Measurements from ENCODE around the gene PTRH2. TPM values are rescaled to one million over a fixed set of nuclear protein-coding genes. Genes with fewer than 3 reads are reported as not detected.
A peak's percentile ranks its signal among the peaks of the same experiment; 100 is the strongest.

The PTRH2 gene
- total RNA-seq, 2 experiments from 2014 or later, result 52.7 to 55.2 TPM

- no peak overlapping the region for H3K4me3 Mint-ChIP-seq
- H3K9me3 Mint-ChIP-seq, result no peaks in the 10 kb centered on the region
- no peaks in the 10 kb centered on the region for H3K27me3 Mint-ChIP-seq
- H3K27ac Mint-ChIP-seq, result peak overlapping the region; percentile 57
- no peak for DNase-seq
- H3K4me1 Mint-ChIP-seq, result peaks cover 61% of the 10 kb centered on the region
- peaks cover 54% of the 10 kb centered on the region for H3K36me3 Mint-ChIP-seq
Measured at GRCh38 chr17:59698143-59698542, 9.1 kb downstream of the PTRH2 start.

DNA sequence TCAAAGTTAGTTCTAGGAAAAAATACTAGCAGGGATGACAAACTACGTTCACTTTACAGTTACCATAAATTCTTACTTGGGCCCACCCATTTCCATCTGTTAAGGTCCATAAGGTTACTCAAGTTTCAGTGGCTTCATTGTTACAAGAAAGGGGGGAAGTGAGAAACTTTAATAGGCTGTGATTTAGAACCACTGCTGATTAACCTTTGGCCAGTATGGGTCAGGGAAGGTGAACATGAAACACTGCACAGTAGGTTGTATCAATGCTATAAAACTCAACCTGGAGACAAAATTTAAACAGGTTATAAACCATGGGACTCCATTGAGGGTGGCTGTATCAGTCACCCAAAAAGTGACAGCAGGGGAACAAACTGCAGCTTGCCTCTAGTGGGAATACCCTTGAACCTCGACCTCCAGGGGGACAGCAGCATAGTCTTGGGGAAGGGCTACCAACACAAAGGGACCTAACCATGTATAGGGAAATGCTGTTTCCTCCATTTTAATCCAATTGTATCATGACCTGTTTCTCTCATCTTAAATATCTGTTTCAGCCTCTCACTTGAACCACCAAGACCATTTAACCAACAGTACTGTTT is 10.4 kb downstream of the PTRH2 start:
- H3K9me3 Mint-ChIP-seq, result no peaks in the 10 kb centered on the region
- H3K27me3 Mint-ChIP-seq, result no peaks in the 10 kb centered on the region
- DNase-seq, result no peak
- H3K4me1 Mint-ChIP-seq, result peaks cover 54% of the 10 kb centered on the region
- peaks cover 50% of the 10 kb centered on the region for H3K36me3 Mint-ChIP-seq
- no peak overlapping the region for H3K4me3 Mint-ChIP-seq
- H3K27ac Mint-ChIP-seq, result peak overlapping the region; percentile 59

DNA sequence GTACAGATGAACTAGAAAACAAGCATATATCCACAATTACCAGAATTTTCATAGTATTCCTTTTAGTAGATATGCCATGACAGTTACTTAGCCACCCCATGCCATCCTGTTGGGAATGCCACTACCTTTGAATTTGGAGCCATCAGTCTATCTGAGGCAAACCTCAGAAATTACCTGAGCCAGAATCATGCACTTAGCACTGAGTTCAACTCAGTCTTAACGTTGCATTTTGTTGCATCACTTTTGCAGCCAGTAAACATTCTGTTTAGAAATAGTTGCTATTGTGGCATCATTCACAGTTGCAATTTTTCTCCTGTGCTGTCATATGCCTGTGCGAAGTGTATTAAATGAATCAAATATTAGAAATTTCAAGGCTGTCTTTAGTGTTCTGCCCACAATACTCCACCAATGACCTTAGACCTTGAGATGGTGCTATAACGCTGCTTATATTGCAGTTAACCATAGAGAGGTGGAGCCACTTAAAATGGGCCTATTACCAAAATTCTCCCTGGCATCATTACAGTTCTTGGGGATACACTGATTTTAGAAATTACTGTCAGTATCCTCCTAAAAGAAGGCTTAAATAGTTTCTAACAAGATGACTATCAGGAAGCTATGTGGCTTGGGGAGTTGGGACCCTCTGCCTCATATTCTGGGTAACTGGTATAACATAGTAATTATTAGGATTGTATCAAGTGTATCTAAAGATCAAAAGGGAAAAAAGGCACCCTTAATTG is 11.1 kb downstream of the PTRH2 start:
- Mint-ChIP-seq H3K9me3 (no peaks in the 10 kb centered on the region), H3K4me3 (no peak overlapping the region), H3K4me1 (peaks cover 51% of the 10 kb centered on the region), H3K36me3 (peaks cover 53% of the 10 kb centered on the region), H3K27me3 (no peaks in the 10 kb centered on the region), H3K27ac (peak overlapping the region; percentile 59)
- DNase-seq, result no peak

DNA sequence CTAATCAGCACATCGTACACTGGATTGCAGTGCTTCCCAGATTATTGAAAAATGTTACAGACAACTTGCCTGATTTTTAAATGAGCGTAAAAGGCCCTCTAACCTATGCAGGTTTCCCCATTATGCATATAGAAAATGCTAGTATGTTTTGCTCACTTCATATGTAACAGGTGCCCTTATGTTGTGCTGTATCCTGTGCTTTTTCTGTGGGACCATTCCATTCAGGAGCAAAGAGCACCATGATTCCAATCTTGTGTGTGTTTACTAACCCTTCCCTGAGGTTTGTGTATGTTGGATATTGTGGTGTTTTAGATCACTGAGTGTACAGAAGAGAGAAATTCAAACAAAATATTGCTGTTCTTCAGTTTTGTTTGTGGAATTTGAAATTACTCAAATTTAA is 12.9 kb downstream of the PTRH2 start:
- Mint-ChIP-seq H3K36me3 (peaks cover 43% of the 10 kb centered on the region), H3K4me3 (no peak overlapping the region), H3K4me1 (peaks cover 35% of the 10 kb centered on the region), H3K27ac (no peak overlapping the region), H3K9me3 (no peaks in the 10 kb centered on the region), H3K27me3 (no peaks in the 10 kb centered on the region)
- DNase-seq, result no peak

DNA sequence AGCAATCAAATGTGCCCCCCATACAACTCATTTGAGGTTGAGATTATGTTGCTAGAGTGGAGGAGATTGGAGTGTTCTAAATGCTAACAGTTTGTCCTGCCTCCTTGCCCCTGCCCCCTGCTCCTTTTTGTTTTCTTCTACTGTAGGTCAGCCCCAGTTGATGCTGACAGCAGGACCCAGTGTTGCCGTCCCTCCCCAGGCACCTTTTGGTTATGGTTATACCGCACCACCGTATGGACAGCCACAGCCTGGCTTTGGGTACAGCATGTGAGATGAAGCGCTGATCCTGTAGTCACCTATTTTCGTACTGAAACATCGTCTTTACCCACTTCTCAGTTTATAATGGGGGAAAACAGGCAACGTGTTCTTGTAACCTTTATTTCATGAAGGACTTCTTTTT is 13.6 kb downstream of the PTRH2 start:
- H3K9me3 Mint-ChIP-seq, result no peaks in the 10 kb centered on the region
- H3K36me3 Mint-ChIP-seq, result peaks cover 36% of the 10 kb centered on the region
- H3K4me1 Mint-ChIP-seq, result peaks cover 29% of the 10 kb centered on the region
- no peaks in the 10 kb centered on the region for H3K27me3 Mint-ChIP-seq
- H3K4me3 Mint-ChIP-seq, result no peak overlapping the region
- DNase-seq, result no peak
- H3K27ac Mint-ChIP-seq, result no peak overlapping the region

DNA sequence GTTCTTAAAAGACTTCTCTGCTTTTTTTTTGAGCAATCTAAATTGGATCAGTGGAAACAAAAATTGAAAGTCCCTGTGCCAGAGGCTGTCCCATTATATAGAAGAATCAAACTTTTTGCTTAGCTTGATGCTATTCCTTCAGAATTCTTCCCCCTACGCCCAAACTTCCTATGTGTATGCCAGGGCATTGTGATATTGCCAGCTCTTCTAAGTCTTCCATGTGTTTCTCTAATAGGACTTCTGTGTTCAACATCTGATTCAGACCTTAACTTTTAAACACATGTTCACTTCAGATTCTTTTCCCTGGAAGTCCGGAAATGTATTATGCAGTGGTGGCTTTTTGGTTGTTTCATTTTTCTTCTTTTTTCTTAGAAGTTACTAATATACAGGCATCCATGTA is 18.7 kb downstream of the PTRH2 start:
- H3K9me3 Mint-ChIP-seq, result no peaks in the 10 kb centered on the region
- no peaks in the 10 kb centered on the region for H3K27me3 Mint-ChIP-seq
- peaks cover 9% of the 10 kb centered on the region for H3K4me1 Mint-ChIP-seq
- H3K4me3 Mint-ChIP-seq, result no peak overlapping the region
- DNase-seq, result no peak
- peak overlapping the region; percentile 0 for H3K27ac Mint-ChIP-seq
- H3K36me3 Mint-ChIP-seq, result peaks cover 25% of the 10 kb centered on the region

DNA sequence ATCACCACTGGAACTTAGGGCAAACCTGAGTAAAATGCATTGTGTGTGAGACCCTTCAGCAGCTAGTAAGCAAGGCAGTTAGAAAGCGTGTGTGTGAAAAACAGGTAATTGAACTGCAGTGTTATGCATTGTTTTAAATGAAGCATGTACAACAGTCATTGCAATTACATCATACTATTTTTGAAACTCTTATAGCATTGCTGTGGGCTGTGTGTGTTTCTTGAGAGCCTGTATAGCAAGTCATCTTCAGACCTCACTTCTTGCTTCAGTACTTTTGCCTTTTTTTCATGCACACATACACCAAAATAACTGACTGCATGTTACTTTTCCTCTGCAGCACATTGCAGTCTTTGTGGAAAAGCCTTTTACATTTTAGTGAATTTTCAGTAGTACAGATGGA is 19.2 kb downstream of the PTRH2 start:
- Mint-ChIP-seq H3K4me3 (no peak overlapping the region), H3K36me3 (peaks cover 24% of the 10 kb centered on the region), H3K27ac (peak overlapping the region; percentile 79), H3K9me3 (no peaks in the 10 kb centered on the region), H3K27me3 (no peaks in the 10 kb centered on the region), H3K4me1 (peaks cover 12% of the 10 kb centered on the region)
- DNase-seq, result no peak

- H3K27me3 Mint-ChIP-seq, result no peaks in the 10 kb centered on the region
- H3K9me3 Mint-ChIP-seq, result no peaks in the 10 kb centered on the region
- no peak overlapping the region for H3K4me3 Mint-ChIP-seq
- DNase-seq, result no peak
- peaks cover 9% of the 10 kb centered on the region for H3K4me1 Mint-ChIP-seq
- H3K36me3 Mint-ChIP-seq, result peaks cover 16% of the 10 kb centered on the region
- H3K27ac Mint-ChIP-seq, result no peak overlapping the region
Measured at GRCh38 chr17:59684967-59685366, 22.3 kb downstream of the PTRH2 start.

DNA sequence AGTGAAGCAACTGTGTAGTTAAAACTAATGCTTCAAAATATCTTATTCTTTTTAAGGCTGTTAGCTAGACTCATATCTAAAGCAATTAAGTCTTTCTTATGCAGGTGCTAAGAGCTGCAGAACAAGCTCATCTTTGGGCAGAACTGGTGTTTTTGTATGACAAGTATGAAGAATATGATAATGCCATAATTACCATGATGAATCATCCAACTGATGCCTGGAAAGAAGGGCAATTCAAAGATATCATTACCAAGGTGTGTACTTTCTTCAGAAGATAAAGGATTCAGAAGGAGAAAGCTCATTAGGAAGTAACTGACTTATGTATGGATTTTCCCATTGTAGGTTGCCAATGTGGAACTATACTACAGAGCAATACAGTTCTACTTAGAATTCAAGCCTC is 23.9 kb downstream of the PTRH2 start:
- H3K27me3 Mint-ChIP-seq, result no peaks in the 10 kb centered on the region
- H3K4me1 Mint-ChIP-seq, result peaks cover 9% of the 10 kb centered on the region
- DNase-seq, result no peak
- H3K36me3 Mint-ChIP-seq, result peaks cover 16% of the 10 kb centered on the region
- no peak overlapping the region for H3K27ac Mint-ChIP-seq
- H3K9me3 Mint-ChIP-seq, result no peaks in the 10 kb centered on the region
- H3K4me3 Mint-ChIP-seq, result no peak overlapping the region

GRCh38 chr17:59680314-59680713 is 26.9 kb downstream of the PTRH2 start:
- H3K4me3 Mint-ChIP-seq, result no peak overlapping the region
- peaks cover 3% of the 10 kb centered on the region for H3K4me1 Mint-ChIP-seq
- H3K36me3 Mint-ChIP-seq, result peaks cover 20% of the 10 kb centered on the region
- no peak for DNase-seq
- H3K27me3 Mint-ChIP-seq, result no peaks in the 10 kb centered on the region
- no peak overlapping the region for H3K27ac Mint-ChIP-seq
- no peaks in the 10 kb centered on the region for H3K9me3 Mint-ChIP-seq

DNA sequence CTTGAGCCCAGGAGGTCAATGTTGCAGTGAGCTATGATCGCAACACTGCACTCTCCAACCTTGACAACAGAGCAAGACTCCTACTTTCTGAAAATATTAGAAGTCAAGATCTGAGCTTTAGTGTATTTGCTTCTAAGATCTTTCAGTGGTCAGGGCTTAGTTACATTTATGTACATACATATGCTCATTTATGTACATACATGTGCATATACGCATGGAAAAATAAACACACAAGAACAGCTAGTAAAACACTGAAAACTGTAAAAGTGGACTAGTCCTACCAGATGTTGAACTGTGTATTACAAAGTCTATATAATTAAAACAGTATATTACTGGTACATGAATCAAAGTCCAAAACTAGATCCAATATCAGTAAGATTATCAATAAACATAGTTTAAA is 28.3 kb downstream of the PTRH2 start:
- no peaks in the 10 kb centered on the region for H3K9me3 Mint-ChIP-seq
- DNase-seq, result no peak
- no peak overlapping the region for H3K4me3 Mint-ChIP-seq
- H3K36me3 Mint-ChIP-seq, result peaks cover 13% of the 10 kb centered on the region
- H3K27ac Mint-ChIP-seq, result peak overlapping the region; percentile 29
- no peaks in the 10 kb centered on the region for H3K27me3 Mint-ChIP-seq
- peaks cover 3% of the 10 kb centered on the region for H3K4me1 Mint-ChIP-seq

- H3K27me3 Mint-ChIP-seq, result no peaks in the 10 kb centered on the region
- no peak overlapping the region for H3K4me3 Mint-ChIP-seq
- DNase-seq, result no peak
- H3K9me3 Mint-ChIP-seq, result no peaks in the 10 kb centered on the region
- H3K4me1 Mint-ChIP-seq, result peaks cover 2% of the 10 kb centered on the region
- H3K27ac Mint-ChIP-seq, result peak overlapping the region; percentile 14
- peaks cover 7% of the 10 kb centered on the region for H3K36me3 Mint-ChIP-seq
Measured at GRCh38 chr17:59676716-59677115, 30.5 kb downstream of the PTRH2 start.

DNA sequence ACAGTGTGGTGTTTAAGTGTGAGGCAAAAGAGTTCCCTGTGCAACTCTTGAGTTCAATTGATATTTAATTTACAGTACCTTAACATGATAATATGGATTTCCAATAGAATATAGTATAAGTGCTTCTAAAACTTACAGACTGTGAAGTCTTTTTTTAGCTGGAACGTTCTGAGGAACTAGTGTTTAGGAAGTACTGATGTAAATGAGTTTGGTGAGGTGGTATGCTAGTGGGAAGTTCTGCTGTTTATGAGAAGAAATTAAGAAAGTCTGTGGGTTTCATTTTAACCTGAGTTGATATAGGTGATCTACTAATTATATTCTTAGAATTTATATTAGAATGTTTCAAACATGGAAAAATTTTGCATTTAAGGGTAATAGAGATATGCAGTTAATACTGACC is 32.0 kb downstream of the PTRH2 start:
- Mint-ChIP-seq H3K27ac (peak overlapping the region; percentile 1), H3K36me3 (peaks cover 10% of the 10 kb centered on the region), H3K4me1 (peaks cover 10% of the 10 kb centered on the region)

GRCh38 chr17:59671386-59671785 is 35.8 kb downstream of the PTRH2 start:
- H3K4me3 Mint-ChIP-seq, result no peak overlapping the region
- DNase-seq, result no peak
- H3K27ac Mint-ChIP-seq, result peak overlapping the region; percentile 50
- peaks cover 5% of the 10 kb centered on the region for H3K36me3 Mint-ChIP-seq
- no peaks in the 10 kb centered on the region for H3K9me3 Mint-ChIP-seq
- H3K27me3 Mint-ChIP-seq, result no peaks in the 10 kb centered on the region
- peaks cover 26% of the 10 kb centered on the region for H3K4me1 Mint-ChIP-seq

More for the DNA sequence above, 32.0 kb downstream of the PTRH2 start:
- H3K4me3 Mint-ChIP-seq, result no peak overlapping the region
- H3K27me3 Mint-ChIP-seq, result no peaks in the 10 kb centered on the region
- DNase-seq, result no peak
- no peaks in the 10 kb centered on the region for H3K9me3 Mint-ChIP-seq

DNA sequence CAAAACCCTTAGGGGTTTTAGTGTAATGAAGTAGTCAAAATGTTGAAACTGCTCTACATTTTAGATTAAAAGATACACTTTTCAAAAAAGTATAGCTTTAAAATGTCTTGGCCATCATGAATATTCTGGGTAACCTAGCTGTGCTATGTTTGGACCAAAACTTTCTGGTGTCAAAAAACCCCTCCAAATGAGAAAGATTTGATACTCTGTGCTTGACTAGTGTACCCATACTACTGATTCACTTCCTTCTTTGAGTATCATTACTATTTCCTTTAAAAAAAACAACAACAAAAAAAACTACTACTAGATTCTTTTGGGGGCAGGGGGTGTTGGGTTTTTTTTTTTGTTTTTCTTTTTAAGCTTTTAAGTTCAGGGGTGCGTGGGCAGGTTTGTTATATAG is 37.3 kb downstream of the PTRH2 start:
- H3K4me3 Mint-ChIP-seq, result no peak overlapping the region
- peak overlapping the region; percentile 47 for H3K27ac Mint-ChIP-seq
- DNase-seq, result no peak
- no peaks in the 10 kb centered on the region for H3K9me3 Mint-ChIP-seq
- peaks cover 26% of the 10 kb centered on the region for H3K4me1 Mint-ChIP-seq
- H3K27me3 Mint-ChIP-seq, result no peaks in the 10 kb centered on the region
- H3K36me3 Mint-ChIP-seq, result peaks cover 4% of the 10 kb centered on the region

- Mint-ChIP-seq H3K27me3 (no peaks in the 10 kb centered on the region), H3K9me3 (no peaks in the 10 kb centered on the region), H3K4me1 (peaks cover 26% of the 10 kb centered on the region), H3K27ac (no peak overlapping the region), H3K36me3 (peaks cover 4% of the 10 kb centered on the region), H3K4me3 (no peak overlapping the region)
- no peak for DNase-seq
Measured at GRCh38 chr17:59669411-59669810, 37.8 kb downstream of the PTRH2 start.
